A549 (cell line): ENCODE results near the gene SLC16A8.
A peak's percentile ranks its signal among the peaks of the same experiment; 100 is the strongest.

Source experiments
- CTCF ChIP-seq: fragments of >200 bp; sonication (Bioruptor Twin); formaldehyde crosslinking; IDR thresholded peaks from 3 replicates; pipeline ENCODE4 v1.5.1; 2016
- JUN ChIP-seq, 2 experiments: fragments of >200 bp; sonication (Bioruptor Twin); formaldehyde crosslinking; IDR thresholded peaks; 2 replicates in 1 of 2; 3 replicates in 1 of 2; pipeline ENCODE4 v1.6.1; 2016 to 2017
- MAZ ChIP-seq: fragments of 150-350 bp; IDR thresholded peaks from 2 replicates; pipeline ENCODE4 v1.6.1; 2014; ENCODE audit warnings: antibody characterized with exemption, low read depth, low read length, borderline replicate concordance
- MYC ChIP-seq: IDR thresholded peaks from 2 replicates; pipeline ENCODE4 v1.6.1; 2012; ENCODE audit warnings: mild to moderate bottlenecking, inconsistent platforms, low read length, improper control_type of control experiment, borderline replicate concordance
- POLR2A ChIP-seq: IDR thresholded peaks from 2 replicates; pipeline ENCODE4 v1.6.1; 2012; ENCODE audit warnings: mild to moderate bottlenecking, low read length
- RAD21 ChIP-seq, 2 experiments: fragments of >200 bp in 1 of 2; sonication (Bioruptor Twin) in 1 of 2; formaldehyde crosslinking in 1 of 2; IDR thresholded peaks in 1 of 2; conservative IDR thresholded peaks in 1 of 2; 2 replicates in 1 of 2; 3 replicates in 1 of 2; pipeline ENCODE4 v1.6.1; 2012 to 2018; ENCODE audit warnings: inconsistent platforms in 1 of 2

GRCh38 chr22:38056969-38057891 is 26.8 kb downstream of the SLC16A8 start, which contains the start of gene PICK1:
- TF ChIP-seq POLR2A = peak; percentile 34
- TF ChIP-seq CTCF = no peak
- TF ChIP-seq MYC = 0 out of 2 replicates have a peak, but pooled peaks have one; percentile 43
- TF ChIP-seq MAZ = no peak
- peak in 1 of 2 experiments; percentile 40; a peak in 1 of 5 replicates for TF ChIP-seq JUN (IDR thresholded peaks at IDR 0.05)
- no peak for TF ChIP-seq RAD21 (conservative IDR thresholded peaks at IDR 0.05 in 1 of 2, IDR thresholded peaks at IDR 0.05 in 1 of 2)
